Measurements from ENCODE around the gene DPP6. TPM values are rescaled to one million over a fixed set of nuclear protein-coding genes. Genes with fewer than 3 reads are reported as not detected.

The DPP6 gene
- total and polyA plus RNA-seq, 9 of the 15 experiments (the other 6 are each of a cell fraction or from before 2014, with no cell fraction given), result not detected

DNA sequence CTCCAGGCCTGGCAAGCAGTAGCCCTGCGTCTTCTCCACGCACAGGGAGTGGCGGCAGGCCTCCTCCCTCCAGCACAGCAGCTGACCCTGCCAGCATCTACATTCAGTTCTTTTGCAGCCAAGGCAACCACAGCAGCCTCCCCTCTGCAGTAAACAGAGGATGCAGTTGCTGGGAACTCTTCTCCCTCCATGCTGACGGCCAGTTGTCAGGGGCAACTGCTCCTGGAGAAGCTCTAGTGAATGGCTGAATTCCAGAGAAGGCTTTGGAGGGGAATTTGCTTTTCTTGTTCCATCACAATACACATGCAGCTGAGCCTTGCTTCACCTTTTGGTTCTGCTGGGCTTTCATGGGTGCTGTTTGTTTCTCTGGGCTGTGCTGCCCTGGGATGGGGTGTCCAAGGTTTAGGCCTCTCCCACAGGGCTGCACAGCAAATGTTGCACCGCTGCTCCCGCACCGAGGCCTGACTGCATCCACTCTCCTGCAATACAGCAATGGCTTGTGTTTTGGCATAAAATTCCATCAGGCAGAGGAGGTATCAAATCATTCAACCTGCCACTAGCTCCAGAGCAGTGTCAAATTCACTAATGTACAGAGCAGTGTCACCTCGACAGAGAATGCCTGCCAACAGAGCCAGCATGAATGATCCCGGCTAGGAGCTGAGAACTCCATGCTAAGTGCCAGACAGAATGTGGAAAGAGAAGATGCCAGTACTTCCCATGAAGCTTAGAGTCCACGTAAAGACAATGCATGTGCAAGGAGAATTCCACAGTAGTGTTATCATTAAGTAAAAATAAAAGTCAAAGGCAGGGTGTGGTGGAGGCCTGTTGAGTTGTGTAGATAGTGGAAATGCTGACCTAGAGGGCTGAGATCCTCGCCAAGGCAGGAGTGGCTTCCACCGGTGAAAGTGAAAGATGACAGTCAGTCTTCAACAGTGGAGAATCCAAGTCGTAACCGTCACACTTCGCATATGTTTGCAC, 399.6 kb downstream of the DPP6 start:
- ChIA-PET POLR2A (no interaction called here), CTCF (ENCODE audit: low intra/inter-chr PET ratio) (no interaction called here)
- Histone ChIP-seq H3K4me1 (replicated peaks in 1 of 2; ENCODE audit: control insufficient read depth in 2 of 2, insufficient read depth in 2 of 2, low read length in 2 of 2) (no peaks in the 10 kb centered on the region), H3K9me1 (ENCODE audit: control insufficient read depth, insufficient read depth, low read length) (no peaks in the 10 kb centered on the region), H3K36me3 (ENCODE audit: control insufficient read depth, insufficient read depth, low read length) (no peaks in the 10 kb centered on the region), H3K4me2 (ENCODE audit: insufficient read depth, low read length) (no peak overlapping the region), H3K9me3 (replicated peaks; ENCODE audit: control insufficient read depth, insufficient read depth, low read depth, low read length) (no peaks in the 10 kb centered on the region), H3K79me2 (ENCODE audit: control insufficient read depth, insufficient read depth, low read length) (no peaks in the 10 kb centered on the region), H3K27ac (ENCODE audit: extremely low read depth, low read depth, low read length) (no peak overlapping the region), H3K27me3 (ENCODE audit: control insufficient read depth in 2 of 2, insufficient read depth in 2 of 2, low read length in 2 of 2) (peaks cover 0 to 4% of the 10 kb centered on the region in 2 experiments; a peak in 1 of 5 replicates), H3K9ac (ENCODE audit: insufficient read depth in 1 of 2, low read depth in 2 of 2, low read length in 2 of 2) (no peak overlapping the region), H4K20me1 (replicated peaks; ENCODE audit: control insufficient read depth, insufficient read depth, low read length) (no peaks in the 10 kb centered on the region), H3K4me3 (no peak overlapping the region), H2AFZ (ENCODE audit: low read depth, low read length) (no peak overlapping the region)
- WGBS (ENCODE audit: insufficient coverage, low coverage, missing lambda C conversion rate), result 2% methylated on average over 15 of the region's 15 CpGs
- in situ Hi-C loops (cut with MboI), result no loop called here
- intact Hi-C loops (cut with micrococcal nuclease), result no loop called here
- no peak for ATAC-seq
- DNase-seq (ENCODE audit: extremely low read depth in 1 of 4, low spot score in 3 of 4), result no peak
- no peak for FAIRE-seq
- no peak for TF ChIP-seq ZNF584 (CRISPR knock-in tag; IDR thresholded peaks at IDR 0.05; ENCODE audit: low read depth)
- TF ChIP-seq, protein P1, sequence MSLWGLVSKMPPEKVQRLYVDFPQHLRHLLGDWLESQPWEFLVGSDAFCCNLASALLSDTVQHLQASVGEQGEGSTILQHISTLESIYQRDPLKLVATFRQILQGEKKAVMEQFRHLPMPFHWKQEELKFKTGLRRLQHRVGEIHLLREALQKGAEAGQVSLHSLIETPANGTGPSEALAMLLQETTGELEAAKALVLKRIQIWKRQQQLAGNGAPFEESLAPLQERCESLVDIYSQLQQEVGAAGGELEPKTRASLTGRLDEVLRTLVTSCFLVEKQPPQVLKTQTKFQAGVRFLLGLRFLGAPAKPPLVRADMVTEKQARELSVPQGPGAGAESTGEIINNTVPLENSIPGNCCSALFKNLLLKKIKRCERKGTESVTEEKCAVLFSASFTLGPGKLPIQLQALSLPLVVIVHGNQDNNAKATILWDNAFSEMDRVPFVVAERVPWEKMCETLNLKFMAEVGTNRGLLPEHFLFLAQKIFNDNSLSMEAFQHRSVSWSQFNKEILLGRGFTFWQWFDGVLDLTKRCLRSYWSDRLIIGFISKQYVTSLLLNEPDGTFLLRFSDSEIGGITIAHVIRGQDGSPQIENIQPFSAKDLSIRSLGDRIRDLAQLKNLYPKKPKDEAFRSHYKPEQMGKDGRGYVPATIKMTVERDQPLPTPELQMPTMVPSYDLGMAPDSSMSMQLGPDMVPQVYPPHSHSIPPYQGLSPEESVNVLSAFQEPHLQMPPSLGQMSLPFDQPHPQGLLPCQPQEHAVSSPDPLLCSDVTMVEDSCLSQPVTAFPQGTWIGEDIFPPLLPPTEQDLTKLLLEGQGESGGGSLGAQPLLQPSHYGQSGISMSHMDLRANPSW (CRISPR knock-in tag; IDR thresholded peaks at IDR 0.05), result no peak
- TF ChIP-seq, protein P2, sequence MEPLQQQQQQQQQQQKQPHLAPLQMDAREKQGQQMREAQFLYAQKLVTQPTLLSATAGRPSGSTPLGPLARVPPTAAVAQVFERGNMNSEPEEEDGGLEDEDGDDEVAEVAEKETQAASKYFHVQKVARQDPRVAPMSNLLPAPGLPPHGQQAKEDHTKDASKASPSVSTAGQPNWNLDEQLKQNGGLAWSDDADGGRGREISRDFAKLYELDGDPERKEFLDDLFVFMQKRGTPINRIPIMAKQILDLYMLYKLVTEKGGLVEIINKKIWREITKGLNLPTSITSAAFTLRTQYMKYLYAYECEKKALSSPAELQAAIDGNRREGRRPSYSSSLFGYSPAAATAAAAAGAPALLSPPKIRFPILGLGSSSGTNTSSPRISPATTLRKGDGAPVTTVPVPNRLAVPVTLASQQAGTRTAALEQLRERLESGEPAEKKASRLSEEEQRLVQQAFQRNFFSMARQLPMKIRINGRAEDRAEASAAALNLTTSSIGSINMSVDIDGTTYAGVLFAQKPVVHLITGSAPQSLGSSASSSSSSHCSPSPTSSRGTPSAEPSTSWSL (CRISPR knock-in tag; IDR thresholded peaks at IDR 0.05; ENCODE audit: borderline replicate concordance), result no peak
- no peak for TF ChIP-seq MCM3 (IDR thresholded peaks at IDR 0.05)
- no peak for TF ChIP-seq SAP30 (IDR thresholded peaks at IDR 0.05; ENCODE audit: borderline replicate concordance, insufficient read depth, low read depth, low read length, poor library complexity, severe bottlenecking)
- TF ChIP-seq, protein P3, sequence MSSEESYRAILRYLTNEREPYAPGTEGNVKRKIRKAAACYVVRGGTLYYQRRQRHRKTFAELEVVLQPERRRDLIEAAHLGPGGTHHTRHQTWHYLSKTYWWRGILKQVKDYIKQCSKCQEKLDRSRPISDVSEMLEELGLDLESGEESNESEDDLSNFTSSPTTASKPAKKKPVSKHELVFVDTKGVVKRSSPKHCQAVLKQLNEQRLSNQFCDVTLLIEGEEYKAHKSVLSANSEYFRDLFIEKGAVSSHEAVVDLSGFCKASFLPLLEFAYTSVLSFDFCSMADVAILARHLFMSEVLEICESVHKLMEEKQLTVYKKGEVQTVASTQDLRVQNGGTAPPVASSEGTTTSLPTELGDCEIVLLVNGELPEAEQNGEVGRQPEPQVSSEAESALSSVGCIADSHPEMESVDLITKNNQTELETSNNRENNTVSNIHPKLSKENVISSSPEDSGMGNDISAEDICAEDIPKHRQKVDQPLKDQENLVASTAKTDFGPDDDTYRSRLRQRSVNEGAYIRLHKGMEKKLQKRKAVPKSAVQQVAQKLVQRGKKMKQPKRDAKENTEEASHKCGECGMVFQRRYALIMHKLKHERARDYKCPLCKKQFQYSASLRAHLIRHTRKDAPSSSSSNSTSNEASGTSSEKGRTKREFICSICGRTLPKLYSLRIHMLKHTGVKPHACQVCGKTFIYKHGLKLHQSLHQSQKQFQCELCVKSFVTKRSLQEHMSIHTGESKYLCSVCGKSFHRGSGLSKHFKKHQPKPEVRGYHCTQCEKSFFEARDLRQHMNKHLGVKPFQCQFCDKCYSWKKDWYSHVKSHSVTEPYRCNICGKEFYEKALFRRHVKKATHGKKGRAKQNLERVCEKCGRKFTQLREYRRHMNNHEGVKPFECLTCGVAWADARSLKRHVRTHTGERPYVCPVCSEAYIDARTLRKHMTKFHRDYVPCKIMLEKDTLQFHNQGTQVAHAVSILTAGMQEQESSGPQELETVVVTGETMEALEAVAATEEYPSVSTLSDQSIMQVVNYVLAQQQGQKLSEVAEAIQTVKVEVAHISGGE (CRISPR knock-in tag; IDR thresholded peaks at IDR 0.05), result no peak
- no peak for TF ChIP-seq SMAD3 (CRISPR knock-in tag; conservative IDR thresholded peaks at IDR 0.05)
- TF ChIP-seq ZNF140 (CRISPR knock-in tag; IDR thresholded peaks at IDR 0.05), result no peak
- no peak for TF ChIP-seq EZH2 (IDR thresholded peaks at IDR 0.05; ENCODE audit: borderline replicate concordance, low read depth, low read length)
- BruUV-seq (replicated peaks), result no TSS peak
